ENCODE results near the gene CDAN1. TPM values are rescaled to one million over a fixed set of nuclear protein-coding genes. Genes with fewer than 3 reads are reported as not detected.

The CDAN1 gene
- total and polyA plus RNA-seq, 8 donors = 4.7 to 27.2 (median 10.1) TPM

DNA sequence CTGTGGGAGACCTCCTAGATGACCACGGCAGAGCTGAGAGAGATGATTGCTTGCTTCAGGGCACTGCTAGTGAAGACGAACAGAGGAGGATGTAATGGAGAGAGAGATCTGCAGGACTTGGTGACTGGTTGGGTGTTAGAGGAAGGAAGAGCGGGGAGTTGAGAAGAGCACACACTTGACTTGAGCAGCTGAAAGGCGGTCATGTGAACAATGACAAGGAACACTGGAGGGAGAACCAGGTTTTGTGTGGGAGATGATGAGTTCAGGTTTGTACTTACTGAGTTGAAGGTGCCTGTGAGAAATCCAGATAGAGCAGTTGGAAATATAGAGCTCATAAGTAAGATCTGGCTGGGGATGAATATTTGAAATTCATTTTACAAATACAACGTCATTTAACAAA is 40.3 kb downstream of the CDAN1 start:
- no peak for TF ChIP-seq EP300 (IDR thresholded peaks at IDR 0.05)
- TF ChIP-seq POLR2A (IDR thresholded peaks at IDR 0.05) = no peak
- TF ChIP-seq POLR2AphosphoS5 (IDR thresholded peaks at IDR 0.05) = no peak
- TF ChIP-seq, protein P1, sequence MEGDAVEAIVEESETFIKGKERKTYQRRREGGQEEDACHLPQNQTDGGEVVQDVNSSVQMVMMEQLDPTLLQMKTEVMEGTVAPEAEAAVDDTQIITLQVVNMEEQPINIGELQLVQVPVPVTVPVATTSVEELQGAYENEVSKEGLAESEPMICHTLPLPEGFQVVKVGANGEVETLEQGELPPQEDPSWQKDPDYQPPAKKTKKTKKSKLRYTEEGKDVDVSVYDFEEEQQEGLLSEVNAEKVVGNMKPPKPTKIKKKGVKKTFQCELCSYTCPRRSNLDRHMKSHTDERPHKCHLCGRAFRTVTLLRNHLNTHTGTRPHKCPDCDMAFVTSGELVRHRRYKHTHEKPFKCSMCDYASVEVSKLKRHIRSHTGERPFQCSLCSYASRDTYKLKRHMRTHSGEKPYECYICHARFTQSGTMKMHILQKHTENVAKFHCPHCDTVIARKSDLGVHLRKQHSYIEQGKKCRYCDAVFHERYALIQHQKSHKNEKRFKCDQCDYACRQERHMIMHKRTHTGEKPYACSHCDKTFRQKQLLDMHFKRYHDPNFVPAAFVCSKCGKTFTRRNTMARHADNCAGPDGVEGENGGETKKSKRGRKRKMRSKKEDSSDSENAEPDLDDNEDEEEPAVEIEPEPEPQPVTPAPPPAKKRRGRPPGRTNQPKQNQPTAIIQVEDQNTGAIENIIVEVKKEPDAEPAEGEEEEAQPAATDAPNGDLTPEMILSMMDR (IDR thresholded peaks at IDR 0.05) = no peak
- H3K36me3 ChIP-seq = peaks cover 9 to 86% (median 60%) of the 10 kb centered on the region in 4 donors
- no peaks in the 10 kb centered on the region for H3K9me3 ChIP-seq
- no peak overlapping the region for H3K4me3 ChIP-seq
- H3K27me3 ChIP-seq = no peaks in the 10 kb centered on the region
- no peaks in the 10 kb centered on the region for H3K4me1 ChIP-seq
- no peak overlapping the region for H3K27ac ChIP-seq
- intact Hi-C loops (cut with DNase I; ENCODE audit: low total_unique reads) = loop anchor here (10.0 kb wide), 1 partner anchor 238 kb away; no protein-coding TSS in a partner anchor
- no peak for DNase-seq
- 74 to 86% (median 79%) methylated on average over 5 of the region's 5 CpGs for WGBS, 5 donors

- intact Hi-C loops (cut with DNase I; ENCODE audit: low total_unique reads) = loop anchor here (10.0 kb wide), 1 partner anchor 239 kb away; no protein-coding TSS in a partner anchor
- WGBS, 5 donors = 73 to 85% (median 76%) methylated on average over 6 of the region's 6 CpGs
- Histone ChIP-seq H3K36me3 (peaks cover 9 to 86% (median 71%) of the 10 kb centered on the region in 4 donors), H3K27me3 (no peaks in the 10 kb centered on the region), H3K4me1 (no peaks in the 10 kb centered on the region), H3K4me3 (no peak overlapping the region), H3K9me3 (no peaks in the 10 kb centered on the region), H3K27ac (no peak overlapping the region)
- no peak for DNase-seq
- TF ChIP-seq EP300 (IDR thresholded peaks at IDR 0.05) = no peak
- no peak for TF ChIP-seq POLR2AphosphoS5 (IDR thresholded peaks at IDR 0.05)
- TF ChIP-seq POLR2A (IDR thresholded peaks at IDR 0.05) = no peak
- TF ChIP-seq, protein P1 (IDR thresholded peaks at IDR 0.05) = no peak
Observed at GRCh38 chr15:42695527-42696071, 41.3 kb downstream of the CDAN1 start.

DNA sequence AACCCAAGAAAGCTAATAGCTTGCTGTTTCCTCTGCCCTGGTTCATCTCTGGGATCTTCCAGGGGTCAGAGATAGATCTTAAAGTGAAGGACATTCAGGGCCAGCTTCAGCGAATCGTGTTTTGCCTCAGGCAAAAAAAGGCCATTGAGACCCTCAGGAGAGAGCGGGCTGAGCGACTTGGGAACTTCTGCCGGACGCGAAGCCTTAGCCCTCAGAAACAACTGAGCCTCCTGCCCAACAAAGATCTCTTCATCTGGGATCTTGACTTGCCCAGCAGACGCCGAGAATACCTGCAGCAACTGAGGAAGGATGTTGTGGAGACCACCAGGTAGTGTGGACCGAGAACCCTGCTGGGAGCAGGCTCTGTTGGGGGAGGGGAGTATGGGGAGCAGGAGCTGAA is 42.5 kb downstream of the CDAN1 start:
- TF ChIP-seq, protein P1 (IDR thresholded peaks at IDR 0.05) = no peak
- TF ChIP-seq POLR2AphosphoS5 (IDR thresholded peaks at IDR 0.05) = no peak
- TF ChIP-seq POLR2A (IDR thresholded peaks at IDR 0.05) = no peak
- no peak for TF ChIP-seq EP300 (IDR thresholded peaks at IDR 0.05)
- peaks cover 10 to 86% (median 77%) of the 10 kb centered on the region in 4 donors for H3K36me3 ChIP-seq
- no peaks in the 10 kb centered on the region for H3K4me1 ChIP-seq
- H3K4me3 ChIP-seq = no peak overlapping the region
- no peak for DNase-seq
- intact Hi-C loops (cut with DNase I; ENCODE audit: low total_unique reads) = loop anchor here (10.0 kb wide), 1 partner anchor 240 kb away; no protein-coding TSS in a partner anchor
- no peak overlapping the region for H3K27ac ChIP-seq
- 93 to 98% (median 94%) methylated on average over 10 of the region's 10 CpGs for WGBS, 5 donors
- H3K9me3 ChIP-seq = no peaks in the 10 kb centered on the region
- no peaks in the 10 kb centered on the region for H3K27me3 ChIP-seq

- Histone ChIP-seq H3K27ac (no peak overlapping the region), H3K4me3 (no peak overlapping the region), H3K9me3 (no peaks in the 10 kb centered on the region), H3K27me3 (no peaks in the 10 kb centered on the region), H3K4me1 (no peaks in the 10 kb centered on the region), H3K36me3 (peaks cover 13 to 90% (median 80%) of the 10 kb centered on the region in 4 donors)
- DNase-seq = no peak
- TF ChIP-seq EP300 (IDR thresholded peaks at IDR 0.05) (no peak), POLR2AphosphoS5 (IDR thresholded peaks at IDR 0.05) (no peak), POLR2A (IDR thresholded peaks at IDR 0.05) (no peak)
- TF ChIP-seq, protein P1 (IDR thresholded peaks at IDR 0.05) = no peak
- intact Hi-C loops (cut with DNase I; ENCODE audit: low total_unique reads) = loop anchor here (10.0 kb wide), 1 partner anchor 241 kb away; no protein-coding TSS in a partner anchor
- 93 to 100% (median 95%) methylated on average over 6 of the region's 6 CpGs for WGBS, 5 donors
Observed at GRCh38 chr15:42693942-42694341, 43.0 kb downstream of the CDAN1 start.

Data from stomach (tissue), 9 donors.